Chondrocyte (in vitro differentiated cells): Measurements from ENCODE around the gene CNPY4. TPM values are rescaled to one million over a fixed set of nuclear protein-coding genes. Genes with fewer than 3 reads are reported as not detected.
A peak's percentile ranks its signal among the peaks of the same experiment; 100 is the strongest.
"Not testable (repeated sequence)": the region's sequence is repeated elsewhere in the genome, so short reads cannot be mapped to it uniquely, and the experiment has no call there.

ENCODE experiments used
- DNase-seq: peaks from one replicate; pipeline ENCODE4 v3.0.0; 2021; ENCODE audit warnings: mixed read lengths, low spot score
- H3K27ac Mint-ChIP-seq: one replicate; pipeline ENCODE4 v1.8.0; 2021; ENCODE audit warnings: mild to moderate bottlenecking, moderate library complexity, mixed read lengths; ENCODE audit not compliant: unreplicated experiment
- H3K27me3 Mint-ChIP-seq: 2 replicates; pipeline ENCODE4 v1.8.0; 2021; ENCODE audit warnings: low read depth, mixed read lengths
- H3K36me3 Mint-ChIP-seq: 2 replicates; pipeline ENCODE4 v1.8.0; 2021; ENCODE audit warnings: low read depth, mixed read lengths
- H3K4me1 Mint-ChIP-seq: 2 replicates; pipeline ENCODE4 v1.8.0; 2021; ENCODE audit warnings: low read depth, mild to moderate bottlenecking, mixed read lengths
- H3K4me3 Mint-ChIP-seq: one replicate; pipeline ENCODE4 v1.8.0; 2021; ENCODE audit warnings: mild to moderate bottlenecking, moderate library complexity, mixed read lengths; ENCODE audit not compliant: unreplicated experiment
- H3K9me3 Mint-ChIP-seq: 2 replicates; pipeline ENCODE4 v1.8.0; 2021; ENCODE audit warnings: low read depth, mixed read lengths
- CTCF ChIP-seq: fragments of 200-600 bp; sonication (generic); IDR thresholded peaks from 2 replicates; pipeline ENCODE4 v1.5.0; 2021; ENCODE audit warnings: antibody characterized with exemption, mild to moderate bottlenecking, moderate library complexity
- total RNA-seq: library from RNA; stranded (reverse); gene quantifications from 3 replicates; pipeline ENCODE4 v1.2.1, GENCODE V29; 2021

CNPY4 gene
- total RNA-seq, 1 donor from 2014 or later: 31.5 TPM

GRCh38 chr7:100126239-100126930 lies 7.0 kb downstream of the CNPY4 start:
- H3K4me1 Mint-ChIP-seq: peaks cover 23% of the 10 kb centered on the region
- TF ChIP-seq CTCF: no peak
- H3K36me3 Mint-ChIP-seq: peaks cover 2% of the 10 kb centered on the region
- DNase-seq: no peak
- peak overlapping the region; percentile 100 for H3K27ac Mint-ChIP-seq
- H3K4me3 Mint-ChIP-seq: peak overlapping the region; percentile 99
- no peaks in the 10 kb centered on the region for H3K27me3 Mint-ChIP-seq
- H3K9me3 Mint-ChIP-seq: no peaks in the 10 kb centered on the region

GRCh38 chr7:100126931-100127865 lies 7.8 kb downstream of the CNPY4 start, which contains the start of gene MBLAC1:
TSS of gene MBLAC1 (plus strand) at chr7:100126967. CDS start at chr7:100127396, 429 bp downstream.
- TF ChIP-seq CTCF: no peak
- Mint-ChIP-seq H3K36me3 (peaks cover 2% of the 10 kb centered on the region), H3K4me3 (peak within 1 kb of the TSS; percentile 99), H3K27me3 (no peaks in the 10 kb centered on the region), H3K27ac (peak within 1 kb of the TSS; percentile 100), H3K9me3 (no peaks in the 10 kb centered on the region), H3K4me1 (peaks cover 21% of the 10 kb centered on the region)
- no peak for DNase-seq

GRCh38 chr7:100127866-100128636 lies 8.6 kb downstream of the CNPY4 start:
- Mint-ChIP-seq H3K27ac (peak overlapping the region; percentile 82), H3K4me3 (peak overlapping the region; percentile 99), H3K36me3 (no peaks in the 10 kb centered on the region), H3K4me1 (peaks cover 21% of the 10 kb centered on the region), H3K27me3 (no peaks in the 10 kb centered on the region), H3K9me3 (no peaks in the 10 kb centered on the region)
- no peak for TF ChIP-seq CTCF
- DNase-seq: no peak

GRCh38 chr7:100128637-100128963 lies 9.2 kb downstream of the CNPY4 start:
- TF ChIP-seq CTCF: no peak
- H3K4me3 Mint-ChIP-seq: peak overlapping the region; percentile 2
- H3K36me3 Mint-ChIP-seq: no peaks in the 10 kb centered on the region
- H3K27me3 Mint-ChIP-seq: no peaks in the 10 kb centered on the region
- peaks cover 21% of the 10 kb centered on the region for H3K4me1 Mint-ChIP-seq
- no peak for DNase-seq
- H3K27ac Mint-ChIP-seq: no peak overlapping the region
- H3K9me3 Mint-ChIP-seq: no peaks in the 10 kb centered on the region

- H3K4me1 Mint-ChIP-seq: peaks cover 21% of the 10 kb centered on the region
- not testable (repeated sequence) for H3K27me3 Mint-ChIP-seq, H3K4me3 Mint-ChIP-seq, H3K9me3 Mint-ChIP-seq, DNase-seq, H3K27ac Mint-ChIP-seq, H3K36me3 Mint-ChIP-seq
These were observed 10.8 kb downstream of the CNPY4 start for GRCh38 chr7:100130220-100130607.
